Fibroblast of the aortic adventitia (primary cell): Measurements from ENCODE around the gene KIAA0319L. TPM values are rescaled to one million over a fixed set of nuclear protein-coding genes. Genes with fewer than 3 reads are reported as not detected.

Experiments
- DNase-seq: peaks from one replicate; pipeline ENCODE4 v3.0.0-alpha.2; 2010; ENCODE audit warnings: low read depth
- H3K4me3 ChIP-seq: 2 replicates; pipeline ENCODE4 v1.5.1; 2011; ENCODE audit warnings: low read depth, mild to moderate bottlenecking, control low read depth, low read length, moderate library complexity
- total RNA-seq: library from RNA; depleted of rRNA; stranded (reverse); fragments of >200 nt; gene quantifications from 2 replicates; pipeline ENCODE4 v1.2.3, GENCODE V29; 2012; ENCODE audit warnings: low replicate concordance
- TF ChIP-seq, protein P1 (sequence below): IDR thresholded peaks from 2 replicates; pipeline ENCODE4 v1.5.1; 2011; ENCODE audit warnings: mild to moderate bottlenecking, low read length, control low read depth, inconsistent platforms; ENCODE audit not compliant: insufficient read depth

KIAA0319L gene
- 36.2 and 55.7 TPM in 2 replicates for total RNA-seq

DNA sequence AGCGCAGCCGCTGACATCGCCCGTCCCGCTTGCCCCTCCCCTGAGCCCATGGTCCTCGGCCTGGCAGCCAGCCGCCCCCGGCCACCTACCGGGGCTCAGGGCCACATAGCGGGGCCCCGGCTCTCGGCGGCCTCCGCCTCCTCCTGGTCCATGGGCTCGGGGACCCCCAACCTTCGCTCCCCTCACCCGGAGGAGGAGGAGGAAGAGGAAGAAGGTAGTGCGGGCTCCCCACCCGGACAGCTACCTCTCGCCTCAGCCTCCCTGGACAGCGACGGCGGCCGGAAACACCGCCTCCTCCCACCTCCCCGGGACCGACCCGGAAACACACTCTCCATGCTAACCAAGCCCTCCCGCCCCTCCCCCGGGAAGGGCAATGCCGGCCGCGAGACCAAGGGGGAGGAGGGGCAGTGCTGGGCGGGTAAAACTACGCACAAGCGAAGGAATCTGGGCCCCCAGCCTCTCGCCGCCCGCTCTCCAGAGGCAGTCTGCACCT is at the start of gene KIAA0319L:
Gene KIAA0319L (minus strand): TSS at position 286 of the 493 bp plus-strand sequence. CDS start 2,912 bp downstream, outside the sequence.
- DNase-seq = no peak
- TF ChIP-seq, protein P1, sequence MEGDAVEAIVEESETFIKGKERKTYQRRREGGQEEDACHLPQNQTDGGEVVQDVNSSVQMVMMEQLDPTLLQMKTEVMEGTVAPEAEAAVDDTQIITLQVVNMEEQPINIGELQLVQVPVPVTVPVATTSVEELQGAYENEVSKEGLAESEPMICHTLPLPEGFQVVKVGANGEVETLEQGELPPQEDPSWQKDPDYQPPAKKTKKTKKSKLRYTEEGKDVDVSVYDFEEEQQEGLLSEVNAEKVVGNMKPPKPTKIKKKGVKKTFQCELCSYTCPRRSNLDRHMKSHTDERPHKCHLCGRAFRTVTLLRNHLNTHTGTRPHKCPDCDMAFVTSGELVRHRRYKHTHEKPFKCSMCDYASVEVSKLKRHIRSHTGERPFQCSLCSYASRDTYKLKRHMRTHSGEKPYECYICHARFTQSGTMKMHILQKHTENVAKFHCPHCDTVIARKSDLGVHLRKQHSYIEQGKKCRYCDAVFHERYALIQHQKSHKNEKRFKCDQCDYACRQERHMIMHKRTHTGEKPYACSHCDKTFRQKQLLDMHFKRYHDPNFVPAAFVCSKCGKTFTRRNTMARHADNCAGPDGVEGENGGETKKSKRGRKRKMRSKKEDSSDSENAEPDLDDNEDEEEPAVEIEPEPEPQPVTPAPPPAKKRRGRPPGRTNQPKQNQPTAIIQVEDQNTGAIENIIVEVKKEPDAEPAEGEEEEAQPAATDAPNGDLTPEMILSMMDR = no peak
- H3K4me3 ChIP-seq = peak within 1 kb of the TSS; percentile 96

DNA sequence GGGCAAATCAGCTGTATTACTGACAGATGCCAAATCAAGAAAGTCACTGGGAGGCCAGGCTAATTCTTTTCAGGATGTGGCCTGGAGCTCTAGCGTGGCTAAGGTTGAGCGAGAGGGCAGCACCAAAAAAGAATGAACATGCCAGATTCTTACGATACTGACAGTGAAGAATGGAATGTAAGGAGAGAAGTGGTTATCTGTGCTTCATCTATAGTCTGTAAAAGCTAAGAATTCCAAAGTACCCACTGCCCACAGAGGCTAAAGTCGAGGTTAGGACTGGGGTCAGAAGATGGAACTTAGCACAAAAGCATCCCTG is 48.6 kb upstream of the KIAA0319L start:
- DNase-seq = no peak
- TF ChIP-seq, protein P1 = no peak
- H3K4me3 ChIP-seq = no peak overlapping the region

DNA sequence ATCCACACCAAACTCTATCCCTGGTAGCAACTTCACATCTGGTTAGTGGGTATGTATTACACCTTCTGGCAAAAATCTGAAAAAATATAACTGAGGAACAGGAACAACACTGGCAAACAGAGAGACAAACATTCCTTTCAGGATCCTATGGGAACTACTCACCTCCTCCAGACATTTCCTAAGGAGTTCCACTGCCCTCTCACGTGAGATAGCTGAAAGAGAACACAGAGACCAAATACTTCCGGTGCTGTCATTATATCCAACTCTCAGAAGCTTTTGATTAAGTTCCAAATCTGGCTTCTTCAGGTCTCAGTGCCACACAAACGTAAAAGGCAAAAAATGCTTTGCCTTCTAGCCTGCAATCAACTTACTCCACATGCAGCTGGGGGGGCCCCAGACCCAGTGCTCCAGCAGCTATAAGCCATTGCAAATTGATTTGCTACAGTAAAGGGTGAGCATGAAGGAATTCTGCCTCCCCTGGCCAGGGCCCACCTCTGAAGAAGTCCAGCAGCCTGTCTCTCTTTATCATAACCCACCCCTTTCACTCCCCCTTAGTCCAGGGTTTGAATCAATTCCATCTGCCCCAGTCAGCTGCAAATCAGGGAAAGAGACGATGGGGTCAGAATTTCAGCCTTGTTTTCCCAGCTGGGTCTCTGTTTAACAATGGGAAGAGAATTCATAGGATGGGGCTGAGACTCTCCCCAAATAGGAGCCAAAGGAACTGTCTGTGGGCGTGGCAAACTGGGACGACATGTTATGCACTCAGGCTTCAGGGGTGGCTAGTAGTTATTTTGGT is 48.1 kb upstream of the KIAA0319L start:
- no peak overlapping the region for H3K4me3 ChIP-seq
- TF ChIP-seq, protein P1 = no peak
- no peak for DNase-seq

DNA sequence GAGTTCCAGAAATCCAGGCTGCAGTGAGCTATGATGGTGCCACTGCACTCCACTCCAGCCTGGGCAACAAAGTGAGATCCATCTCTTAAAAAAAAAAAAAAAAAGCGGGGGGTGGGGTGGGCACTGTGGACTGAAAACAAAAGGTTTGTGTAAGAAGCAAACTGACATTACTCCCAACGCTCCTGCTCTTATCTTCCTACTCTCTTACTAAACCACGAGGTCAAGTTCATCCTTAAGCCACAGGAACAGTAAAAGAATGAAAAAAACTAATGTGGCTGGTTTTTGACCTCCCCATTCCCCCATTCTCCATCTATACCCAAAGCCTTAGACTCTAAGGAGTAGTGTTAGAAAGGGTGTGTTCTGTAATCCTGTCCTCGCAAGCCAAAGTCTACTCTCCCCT is 46.7 kb upstream of the KIAA0319L start:
- TF ChIP-seq, protein P1 = no peak
- H3K4me3 ChIP-seq = no peak overlapping the region
- DNase-seq = no peak

DNA sequence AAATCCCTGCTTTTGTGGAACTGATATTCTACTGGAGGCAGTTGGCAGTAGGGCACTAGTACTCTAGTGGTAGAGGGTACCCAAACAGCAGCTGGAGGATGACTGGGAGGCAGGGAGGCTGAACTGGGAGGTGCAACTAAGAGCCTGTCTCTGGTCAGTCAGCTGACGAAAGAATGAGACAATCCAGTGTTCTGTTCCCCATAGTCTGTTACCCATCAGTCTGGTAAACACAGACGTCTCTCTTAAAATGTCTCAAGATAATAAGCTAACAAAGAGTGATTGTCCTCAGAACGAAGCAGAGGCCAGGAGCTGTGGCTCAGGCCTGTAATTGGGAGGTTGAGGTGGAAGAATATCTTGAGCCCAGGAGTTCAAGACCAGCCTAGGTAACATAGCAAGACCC is 46.3 kb upstream of the KIAA0319L start:
- no peak for DNase-seq
- TF ChIP-seq, protein P1 = no peak
- H3K4me3 ChIP-seq = no peak overlapping the region

DNA sequence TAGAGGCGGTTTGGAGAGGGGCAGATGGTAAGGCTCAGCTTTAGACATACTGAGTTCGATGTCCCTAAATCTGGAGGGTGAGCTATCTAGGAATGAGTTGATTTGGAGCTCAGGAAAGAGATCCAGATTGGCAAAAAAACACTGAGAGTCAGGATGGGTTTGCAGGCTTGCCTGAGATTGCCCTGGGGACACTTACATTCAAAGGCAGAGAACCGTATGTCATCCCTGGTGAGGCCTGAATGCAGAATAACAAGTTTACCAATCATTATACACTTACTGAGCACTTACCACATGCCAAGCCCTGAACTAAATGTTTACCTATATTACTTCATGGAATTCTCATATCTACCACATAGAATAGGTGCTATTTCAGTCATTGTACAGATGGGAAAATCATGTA is 43.4 kb upstream of the KIAA0319L start:
- TF ChIP-seq, protein P1 = no peak
- DNase-seq = no peak

More for the DNA sequence above, 43.4 kb upstream of the KIAA0319L start:
- no peak overlapping the region for H3K4me3 ChIP-seq
